Body of pancreas (tissue), 4 donors: ENCODE data around the gene ING2. TPM values are rescaled to one million over a fixed set of nuclear protein-coding genes. Genes with fewer than 3 reads are reported as not detected.
"Not testable (repeated sequence)": the region's sequence is repeated elsewhere in the genome, so short reads cannot be mapped to it uniquely, and the experiment has no call there.

Experiments
- ATAC-seq: fragments of 150-250 bp; one replicate; pipeline ENCODE4 v1.9.1; 2016
- DNase-seq, 4 donors: peaks; one replicate each; pipeline ENCODE4 v3.0.0-alpha.2; 2019
- H3K27ac ChIP-seq, 4 donors: fragments of 200-600 bp; sonication (generic); 1 replicate in 3 of 4; 2 replicates in 1 of 4; pipeline versions ENCODE4 v1.5.1 to v1.6.1; 2016 to 2019; ENCODE audit warnings: mild to moderate bottlenecking in 1 of 4, mixed read lengths in 1 of 4, moderate library complexity in 1 of 4
- H3K27me3 ChIP-seq, 2 donors: fragments of 200-600 bp; sonication (generic); one replicate each; pipeline ENCODE4 v1.6.0; 2016; ENCODE audit warnings: mild to moderate bottlenecking in 1 of 2
- H3K36me3 ChIP-seq, 2 donors: fragments of 200-600 bp; sonication (generic); replicated peaks in 1 of 2; 2 replicates each; pipeline ENCODE4 v1.5.1; 2016; ENCODE audit warnings: low read depth in 2 of 2; ENCODE audit not compliant: insufficient read depth in 1 of 2
- H3K4me1 ChIP-seq: fragments of 200-600 bp; sonication (generic); one replicate; pipeline ENCODE4 v1.6.0; 2016
- H3K4me3 ChIP-seq, 2 donors: fragments of 200-600 bp; sonication (generic); 1 replicate in 1 of 2; 2 replicates in 1 of 2; pipeline ENCODE4 v1.5.1; 2016 to 2019
- H3K9me3 ChIP-seq, 3 donors: fragments of 200-600 bp; sonication (generic); 1 replicate in 2 of 3; 2 replicates in 1 of 3; pipeline ENCODE4 v1.5.1; 2016
- CTCF ChIP-seq, 7 experiments: fragments of 450-650 bp in 4 of 7; fragments of 200-600 bp in 3 of 7; sonication (generic) in 3 of 7; IDR thresholded peaks; one replicate each; pipeline ENCODE4 v1.5.1; 2016 to 2019; ENCODE audit warnings: antibody characterized with exemption in 7 of 7
- POLR2A ChIP-seq, 3 donors: fragments of 450-650 bp; IDR thresholded peaks; one replicate each; pipeline ENCODE4 v1.6.1; 2016; ENCODE audit warnings: antibody characterized with exemption in 3 of 3, mild to moderate bottlenecking in 2 of 3
- WGBS, 2 donors: methylation state at CpG; one replicate each; pipeline ENCODE4 v1.1.5; 2017; 5-methylcytosine and 5-hydroxymethylcytosine counted together
- intact Hi-C: fragments of 100-400 bp; cut with DNase I; formaldehyde crosslinking; loops from one replicate; pipeline ENCODE4 v1.15.1; 2023
- total RNA-seq, 2 donors: library from RNA; depleted of rRNA; stranded (reverse); fragments of >200 nt; gene quantifications; one replicate each; pipeline ENCODE4 v1.1.0, GENCODE V29; 2016

The ING2 gene
- 10 to 100 TPM in 1 of 2 donors, 1 to 10 TPM in 1; 3.6 to 14.5 TPM for total RNA-seq

- Histone ChIP-seq H3K4me3 (peak within 1 kb of the TSS; percentile 72 to 78), H3K27me3 (no peaks in the 10 kb centered on the region), H3K27ac (peak within 1 kb of the TSS; percentile 96 to 98 (median 96)), H3K4me1 (peaks cover 36% of the 10 kb centered on the region), H3K36me3 (no peaks in the 10 kb centered on the region), H3K9me3 (no peaks in the 10 kb centered on the region)
- WGBS, 2 donors: 0 to 1% methylated on average over 20 to 62 of the region's 68 CpGs
- intact Hi-C loops: no loop called here
- DNase-seq (no peak), ATAC-seq (peak; percentile 54)
- TF ChIP-seq POLR2A (IDR thresholded peaks at IDR 0.05) (peak in 1 of 3 donors; percentile 1), CTCF (IDR thresholded peaks at IDR 0.05) (no peak)
Measured at GRCh38 chr4:183504930-183505610, at the start of gene ING2. ING2 (plus strand) TSS chr4:183505058; CDS start chr4:183505196, 138 bp downstream.

GRCh38 chr4:183455431-183456195, 49.2 kb upstream of the ING2 start:
- TF ChIP-seq POLR2A (IDR thresholded peaks at IDR 0.05) (no peak), CTCF (IDR thresholded peaks at IDR 0.05) (no peak)
- Histone ChIP-seq H3K27me3 (no peaks in the 10 kb centered on the region), H3K36me3 (peaks cover 0 to 1% of the 10 kb centered on the region in 2 donors), H3K4me1 (no peaks in the 10 kb centered on the region), H3K27ac (no peak overlapping the region), H3K9me3 (no peaks in the 10 kb centered on the region), H3K4me3 (no peak overlapping the region)
- 80 to 86% methylated on average over 7 of the region's 7 CpGs for WGBS, 2 donors
- DNase-seq: no peak
- intact Hi-C loops: no loop called here
- ATAC-seq: no peak

- Histone ChIP-seq H3K27ac (no peak overlapping the region), H3K4me1 (no peaks in the 10 kb centered on the region), H3K36me3 (no peaks in the 10 kb centered on the region), H3K27me3 (no peaks in the 10 kb centered on the region), H3K9me3 (no peaks in the 10 kb centered on the region), H3K4me3 (no peak overlapping the region)
- 72 to 77% methylated on average over 5 of the region's 5 CpGs for WGBS, 2 donors
- no peak for TF ChIP-seq POLR2A (IDR thresholded peaks at IDR 0.05)
- no peak for TF ChIP-seq CTCF (IDR thresholded peaks at IDR 0.05)
- intact Hi-C loops: no loop called here
- ATAC-seq: no peak
- DNase-seq: no peak
Measured at GRCh38 chr4:183458005-183458404, 46.9 kb upstream of the ING2 start.

GRCh38 chr4:183463903-183464619, 40.8 kb upstream of the ING2 start:
- H3K36me3 ChIP-seq, H3K27me3 ChIP-seq, H3K4me3 ChIP-seq, H3K27ac ChIP-seq, H3K9me3 ChIP-seq, intact Hi-C loops, H3K4me1 ChIP-seq, ATAC-seq, DNase-seq: not testable (repeated sequence)
- WGBS, 2 donors: 47 to 70% methylated on average over 6 to 11 of the region's 11 CpGs

GRCh38 chr4:183465879-183466278, 39.0 kb upstream of the ING2 start:
- H3K4me1 ChIP-seq, ATAC-seq, H3K36me3 ChIP-seq, H3K9me3 ChIP-seq, intact Hi-C loops, H3K27me3 ChIP-seq, DNase-seq, H3K27ac ChIP-seq, H3K4me3 ChIP-seq: not testable (repeated sequence)
- 43 to 59% methylated on average over 5 of the region's 5 CpGs for WGBS, 2 donors
